Tibial nerve (tissue), 4 donors: ENCODE results near the gene RPL36AL. TPM values are rescaled to one million over a fixed set of nuclear protein-coding genes. Genes with fewer than 3 reads are reported as not detected.

Source experiments
- DNase-seq, 2 donors: peaks; one replicate each; pipeline ENCODE4 v3.0.0-alpha.2; 2019; ENCODE audit warnings: low spot score in 2 of 2
- H3K27ac ChIP-seq, 4 donors: fragments of 200-600 bp; sonication (generic) in 3 of 4; one replicate each; pipeline ENCODE4 v1.5.1; 2017 to 2019; ENCODE audit warnings: mild to moderate bottlenecking in 1 of 4
- H3K27me3 ChIP-seq, 2 donors: fragments of 200-600 bp; sonication (generic) in 1 of 2; one replicate each; pipeline versions ENCODE4 v1.5.1 to v1.6.0; 2017 to 2019
- H3K36me3 ChIP-seq, 3 donors: fragments of 200-600 bp; sonication (generic); one replicate each; pipeline ENCODE4 v1.5.1; 2018 to 2019
- H3K4me1 ChIP-seq, 4 donors: fragments of 200-600 bp; sonication (generic) in 3 of 4; one replicate each; pipeline ENCODE4 v1.5.1; 2017 to 2019
- H3K4me3 ChIP-seq, 4 donors: fragments of 200-600 bp; sonication (generic) in 3 of 4; one replicate each; pipeline ENCODE4 v1.5.1; 2017 to 2019; ENCODE audit warnings: mild to moderate bottlenecking in 1 of 4, moderate library complexity in 1 of 4
- H3K9me3 ChIP-seq, 4 donors: fragments of 200-600 bp; sonication (generic) in 3 of 4; one replicate each; pipeline ENCODE4 v1.5.1; 2017 to 2019
- CTCF ChIP-seq, 5 experiments: fragments of 200-600 bp in 3 of 5; fragments of 450-650 bp in 2 of 5; sonication (generic) in 3 of 5; IDR thresholded peaks; one replicate each; pipeline ENCODE4 v1.5.1; 2016 to 2019; ENCODE audit warnings: antibody characterized with exemption in 5 of 5, mild to moderate bottlenecking in 3 of 5, moderate library complexity in 2 of 5
- EP300 ChIP-seq, 2 donors: sonication (generic); formaldehyde crosslinking; IDR thresholded peaks; one replicate each; pipeline ENCODE4 v1.6.1; 2017; ENCODE audit warnings: antibody characterized with exemption in 2 of 2, mild to moderate bottlenecking in 1 of 2
- POLR2A ChIP-seq, 2 donors: fragments of 450-650 bp; IDR thresholded peaks; one replicate each; pipeline ENCODE4 v1.6.1; 2017; ENCODE audit warnings: antibody characterized with exemption in 2 of 2, mild to moderate bottlenecking in 2 of 2, moderate library complexity in 2 of 2
- WGBS, 2 donors: methylation state at CpG; one replicate each; pipeline ENCODE4 v1.1.5; 2018; 5-methylcytosine and 5-hydroxymethylcytosine counted together
- total RNA-seq, 4 donors: library from RNA; depleted of rRNA; stranded (reverse); fragments of >200 nt; gene quantifications; one replicate each; pipeline ENCODE4 v1.1.0, GENCODE V29; 2016

The RPL36AL gene
- total RNA-seq, 4 donors from 2014 or later: 132 to 206 (median 151) TPM

DNA sequence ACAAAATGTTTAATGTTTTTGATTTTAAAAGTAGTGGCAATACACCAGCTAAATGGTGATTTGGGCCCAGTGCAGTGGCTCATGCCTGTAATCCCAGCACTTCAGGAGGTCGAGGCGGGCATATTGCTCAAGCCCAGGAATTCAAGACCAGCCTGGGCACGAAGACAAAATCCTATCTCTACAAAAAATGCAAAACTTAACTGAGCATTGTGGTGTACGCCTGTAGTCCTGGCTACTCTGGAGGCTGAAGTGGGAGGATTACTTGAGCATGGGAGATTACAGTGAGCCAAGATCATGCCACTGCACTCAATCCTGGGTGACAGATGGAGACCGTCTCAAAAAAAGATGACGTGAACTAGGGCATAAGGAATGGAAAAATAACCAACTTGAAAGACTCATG, 4.7 kb downstream of the RPL36AL start:
- no peaks in the 10 kb centered on the region for H3K9me3 ChIP-seq
- no peaks in the 10 kb centered on the region for H3K27me3 ChIP-seq
- H3K4me3 ChIP-seq: no peak overlapping the region
- no peak overlapping the region for H3K27ac ChIP-seq
- H3K36me3 ChIP-seq: peaks cover 0 to 30% (median 8%) of the 10 kb centered on the region in 3 donors
- TF ChIP-seq EP300 (IDR thresholded peaks at IDR 0.05): no peak
- no peak for TF ChIP-seq POLR2A (IDR thresholded peaks at IDR 0.05)
- no peak for TF ChIP-seq CTCF (IDR thresholded peaks at IDR 0.05)
- no peak for DNase-seq
- peaks cover 0 to 24% (median 6%) of the 10 kb centered on the region in 4 donors for H3K4me1 ChIP-seq
- 93 to 94% methylated on average over 6 of the region's 6 CpGs for WGBS, 2 donors

DNA sequence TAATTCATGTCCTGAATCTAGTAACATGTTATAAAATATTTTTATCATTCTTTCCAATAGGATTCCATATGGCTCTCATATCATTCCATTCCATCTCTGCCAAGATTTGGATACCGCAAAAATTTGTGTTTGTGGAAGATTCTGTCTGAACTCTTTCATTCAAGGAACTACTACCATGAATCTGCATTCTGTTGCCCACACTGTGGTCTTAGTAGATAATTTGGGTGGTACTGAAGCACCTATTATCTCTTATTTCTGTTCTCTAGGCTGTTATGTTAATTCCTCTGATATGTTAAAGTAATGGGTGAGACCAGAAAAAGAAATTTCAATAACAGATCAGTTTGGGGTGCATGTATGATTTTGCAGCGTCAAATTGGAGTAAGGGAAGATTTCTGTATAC, 6.2 kb downstream of the RPL36AL start:
- H3K4me1 ChIP-seq: peaks cover 0 to 18% (median 2%) of the 10 kb centered on the region in 4 donors
- WGBS, 2 donors: 92% methylated on average over 2 of the region's 2 CpGs
- H3K9me3 ChIP-seq: no peaks in the 10 kb centered on the region
- DNase-seq: no peak
- H3K36me3 ChIP-seq: peaks cover 0 to 30% (median 8%) of the 10 kb centered on the region in 3 donors
- TF ChIP-seq EP300 (IDR thresholded peaks at IDR 0.05): no peak
- TF ChIP-seq POLR2A (IDR thresholded peaks at IDR 0.05): no peak
- no peak for TF ChIP-seq CTCF (IDR thresholded peaks at IDR 0.05)
- no peak overlapping the region for H3K4me3 ChIP-seq
- H3K27me3 ChIP-seq: no peaks in the 10 kb centered on the region
- H3K27ac ChIP-seq: no peak overlapping the region

DNA sequence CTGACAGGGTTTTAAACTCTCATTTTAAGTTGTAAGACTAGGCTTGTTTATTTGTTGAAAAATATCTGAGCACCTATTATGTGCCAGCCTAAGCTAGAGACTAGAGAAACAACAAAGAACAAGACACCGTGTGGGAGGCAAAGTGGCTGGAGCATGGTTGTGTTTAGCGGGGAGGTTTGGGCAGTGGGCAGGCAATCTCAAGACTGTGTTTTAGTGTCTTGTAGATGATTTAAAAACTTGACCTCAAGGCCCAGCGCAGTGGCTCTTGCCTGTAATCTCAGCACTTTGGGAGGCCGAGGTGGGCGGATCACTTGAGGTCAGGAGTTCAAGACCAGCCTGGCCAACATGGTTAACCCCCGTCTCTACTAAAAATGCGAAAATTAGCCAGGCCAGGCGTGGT, 7.8 kb downstream of the RPL36AL start:
- Histone ChIP-seq H3K36me3 (peaks cover 0 to 18% (median 0%) of the 10 kb centered on the region in 3 donors), H3K27ac (no peak overlapping the region), H3K4me3 (no peak overlapping the region), H3K4me1 (peaks cover 0 to 3% (median 0%) of the 10 kb centered on the region in 4 donors), H3K27me3 (no peaks in the 10 kb centered on the region), H3K9me3 (no peaks in the 10 kb centered on the region)
- DNase-seq: no peak
- WGBS, 2 donors: 67% methylated on average over 8 of the region's 8 CpGs
- TF ChIP-seq POLR2A (IDR thresholded peaks at IDR 0.05): no peak
- no peak for TF ChIP-seq EP300 (IDR thresholded peaks at IDR 0.05)
- no peak for TF ChIP-seq CTCF (IDR thresholded peaks at IDR 0.05)

DNA sequence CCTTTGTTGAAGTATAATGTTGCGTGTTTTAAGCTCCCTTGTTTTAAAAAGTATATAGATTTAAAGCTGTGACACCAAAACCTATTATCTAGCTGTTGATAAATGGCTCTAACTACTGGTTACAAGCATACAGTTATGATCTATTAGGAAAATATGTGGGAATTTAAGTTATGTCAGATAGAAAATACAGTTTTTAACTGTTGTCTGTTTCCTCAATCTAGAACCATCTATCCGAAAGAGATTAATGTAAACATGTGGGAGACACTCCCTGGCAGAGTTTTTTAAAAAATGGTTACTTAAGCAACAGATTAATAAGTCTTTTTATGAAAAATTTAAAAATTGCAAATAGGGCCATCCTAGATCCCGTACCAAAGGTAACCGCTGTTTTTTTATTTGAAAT, 8.2 kb downstream of the RPL36AL start:
- H3K27ac ChIP-seq: no peak overlapping the region
- no peak for DNase-seq
- H3K4me1 ChIP-seq: no peaks in the 10 kb centered on the region
- 68 to 78% methylated on average over 4 of the region's 4 CpGs for WGBS, 2 donors
- H3K36me3 ChIP-seq: peaks cover 0 to 18% (median 0%) of the 10 kb centered on the region in 3 donors
- no peaks in the 10 kb centered on the region for H3K27me3 ChIP-seq
- no peak for TF ChIP-seq CTCF (IDR thresholded peaks at IDR 0.05)
- TF ChIP-seq POLR2A (IDR thresholded peaks at IDR 0.05): no peak
- TF ChIP-seq EP300 (IDR thresholded peaks at IDR 0.05): no peak
- H3K4me3 ChIP-seq: no peak overlapping the region
- no peaks in the 10 kb centered on the region for H3K9me3 ChIP-seq

DNA sequence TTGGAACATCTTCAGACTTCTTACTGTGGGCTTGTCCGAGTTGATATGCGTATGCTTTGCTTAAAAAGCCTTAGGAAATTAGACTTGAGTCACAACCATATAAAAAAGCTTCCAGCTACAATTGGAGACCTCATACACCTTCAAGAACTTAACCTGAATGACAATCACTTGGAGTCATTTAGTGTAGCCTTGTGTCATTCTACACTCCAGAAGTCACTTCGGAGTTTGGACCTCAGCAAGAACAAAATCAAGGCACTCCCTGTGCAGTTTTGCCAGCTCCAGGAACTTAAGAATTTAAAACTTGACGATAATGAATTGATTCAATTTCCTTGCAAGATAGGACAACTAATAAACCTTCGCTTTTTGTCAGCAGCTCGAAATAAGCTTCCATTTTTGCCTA, 12.8 kb downstream of the RPL36AL start:
- TF ChIP-seq CTCF (IDR thresholded peaks at IDR 0.05): no peak
- TF ChIP-seq POLR2A (IDR thresholded peaks at IDR 0.05): no peak
- no peak for TF ChIP-seq EP300 (IDR thresholded peaks at IDR 0.05)
- WGBS, 2 donors: 95% methylated on average over 6 of the region's 6 CpGs

More for the DNA sequence above, 12.8 kb downstream of the RPL36AL start:
- Histone ChIP-seq H3K9me3 (no peaks in the 10 kb centered on the region), H3K4me1 (no peaks in the 10 kb centered on the region), H3K36me3 (peaks cover 0 to 19% (median 0%) of the 10 kb centered on the region in 3 donors), H3K27me3 (no peaks in the 10 kb centered on the region), H3K4me3 (no peak overlapping the region), H3K27ac (no peak overlapping the region)
- DNase-seq: no peak
